HCT116 (cell line): ENCODE measurements around the gene MLYCD.

Experiments used
- ATF3 ChIP-seq: IDR thresholded peaks from 2 replicates; pipeline ENCODE4 v1.6.1; 2012
- CEBPB ChIP-seq: IDR thresholded peaks from 2 replicates; pipeline ENCODE4 v1.6.1; 2012; ENCODE audit warnings: low read depth
- ELF1 ChIP-seq: IDR thresholded peaks from 2 replicates; pipeline ENCODE4 v1.6.1; 2012; ENCODE audit warnings: low read depth, borderline replicate concordance
- EZH2 ChIP-seq: fragments of 200-600 bp; sonication (generic); IDR thresholded peaks from 2 replicates; pipeline ENCODE4 v1.6.1; 2017; ENCODE audit warnings: antibody characterized with exemption, mixed run types
- POLR2A ChIP-seq: IDR thresholded peaks from 2 replicates; pipeline ENCODE4 v1.7.0; 2011; ENCODE audit warnings: borderline replicate concordance; ENCODE audit not compliant: insufficient read depth, insufficient read length; ENCODE audit errors: extremely low read depth
- POLR2AphosphoS5 ChIP-seq: IDR thresholded peaks from 2 replicates; pipeline ENCODE4 v1.6.1; 2011; ENCODE audit warnings: mild to moderate bottlenecking, low read depth, low read length, moderate library complexity
- RAD21 ChIP-seq: IDR thresholded peaks from 2 replicates; pipeline ENCODE4 v1.6.1; 2012; ENCODE audit warnings: low read depth, mild to moderate bottlenecking
- TCF7L2 ChIP-seq: IDR thresholded peaks from 2 replicates; pipeline ENCODE4 v1.7.0; 2011; ENCODE audit warnings: borderline replicate concordance, inconsistent platforms; ENCODE audit not compliant: insufficient read depth, insufficient read length; ENCODE audit errors: extremely low read depth
- ZNF274 ChIP-seq: fragments of 200-500 bp; sonication (Bioruptor generic); IDR thresholded peaks from 2 replicates; pipeline ENCODE4 v1.6.1; 2014; ENCODE audit warnings: mild to moderate bottlenecking, low read depth, low read length, inconsistent platforms
- TF ChIP-seq, protein P1 (sequence below), 3 experiments: fragments of 200-600 bp in 1 of 3; sonication (generic) in 1 of 3; IDR thresholded peaks in 2 of 3; conservative IDR thresholded peaks in 1 of 3; 2 replicates each; pipeline ENCODE4 v1.5.1; 2012 to 2017; ENCODE audit warnings: low read depth in 2 of 3, low read length in 2 of 3, antibody characterized with exemption in 1 of 3, borderline replicate concordance in 1 of 3, control low read depth in 1 of 3, mild to moderate bottlenecking in 1 of 3, mixed read lengths in 1 of 3, mixed run types in 1 of 3, moderate library complexity in 1 of 3; ENCODE audit not compliant: insufficient read depth in 1 of 3

- TF ChIP-seq, protein P1, sequence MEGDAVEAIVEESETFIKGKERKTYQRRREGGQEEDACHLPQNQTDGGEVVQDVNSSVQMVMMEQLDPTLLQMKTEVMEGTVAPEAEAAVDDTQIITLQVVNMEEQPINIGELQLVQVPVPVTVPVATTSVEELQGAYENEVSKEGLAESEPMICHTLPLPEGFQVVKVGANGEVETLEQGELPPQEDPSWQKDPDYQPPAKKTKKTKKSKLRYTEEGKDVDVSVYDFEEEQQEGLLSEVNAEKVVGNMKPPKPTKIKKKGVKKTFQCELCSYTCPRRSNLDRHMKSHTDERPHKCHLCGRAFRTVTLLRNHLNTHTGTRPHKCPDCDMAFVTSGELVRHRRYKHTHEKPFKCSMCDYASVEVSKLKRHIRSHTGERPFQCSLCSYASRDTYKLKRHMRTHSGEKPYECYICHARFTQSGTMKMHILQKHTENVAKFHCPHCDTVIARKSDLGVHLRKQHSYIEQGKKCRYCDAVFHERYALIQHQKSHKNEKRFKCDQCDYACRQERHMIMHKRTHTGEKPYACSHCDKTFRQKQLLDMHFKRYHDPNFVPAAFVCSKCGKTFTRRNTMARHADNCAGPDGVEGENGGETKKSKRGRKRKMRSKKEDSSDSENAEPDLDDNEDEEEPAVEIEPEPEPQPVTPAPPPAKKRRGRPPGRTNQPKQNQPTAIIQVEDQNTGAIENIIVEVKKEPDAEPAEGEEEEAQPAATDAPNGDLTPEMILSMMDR (IDR thresholded peaks at IDR 0.05 in 2 of 3, conservative IDR thresholded peaks at IDR 0.05 in 1 of 3; ENCODE audit: borderline replicate concordance in 1 of 3, insufficient read depth in 1 of 3, low read depth in 2 of 3, low read length in 2 of 3), result no peak
- TF ChIP-seq POLR2AphosphoS5, result no peak
- TF ChIP-seq CEBPB, result no peak
- TF ChIP-seq POLR2A, result no peak
- TF ChIP-seq ELF1, result no peak
- TF ChIP-seq EZH2, result no peak
- TF ChIP-seq TCF7L2, result no peak
- TF ChIP-seq ATF3, result no peak
- no peak for TF ChIP-seq ZNF274
- no peak for TF ChIP-seq RAD21
Observed at GRCh38 chr16:83932304-83932703, 33.4 kb downstream of the MLYCD start.
